Measurements from ENCODE around the gene DENND2A. TPM values are rescaled to one million over a fixed set of nuclear protein-coding genes. Genes with fewer than 3 reads are reported as not detected.

Gene DENND2A
- total RNA-seq, 1 experiment from 2014 or later: 7.3 TPM

GRCh38 chr7:140596519-140597427 is 43.8 kb downstream of the DENND2A start:
- no peak overlapping the region for H3K18ac ChIP-seq (ENCODE audit: insufficient read length, low read depth, low read length)
- no peaks in the 10 kb centered on the region for H3K27me3 Mint-ChIP-seq (ENCODE audit: low read depth)
- H3K56ac ChIP-seq (ENCODE audit: insufficient read length, low read depth, low read length): no peak overlapping the region
- H3K27me3 ChIP-seq (ENCODE audit: insufficient read depth, low read length): no peaks in the 10 kb centered on the region
- no peak for TF ChIP-seq CTCF (conservative IDR thresholded peaks at IDR 0.05)
- WGBS (ENCODE audit: extremely low coverage, insufficient read length, low lambda C conversion rate): no CpG with 5 or more reads among the region's 7 CpGs
- no peak overlapping the region for H2BK12ac ChIP-seq (ENCODE audit: insufficient read length, low read depth, low read length)
- no peaks in the 10 kb centered on the region for H3K79me1 ChIP-seq (ENCODE audit: insufficient read depth, low read depth, low read length, poor library complexity, severe bottlenecking)
- H3K9me3 Mint-ChIP-seq: no peaks in the 10 kb centered on the region
- H3K14ac ChIP-seq (ENCODE audit: insufficient read depth, low read length): no peak overlapping the region
- H3K79me2 ChIP-seq (ENCODE audit: insufficient read depth, low read length): no peaks in the 10 kb centered on the region
- H3K23ac ChIP-seq (ENCODE audit: insufficient read length, low read depth, low read length): no peak overlapping the region
- H3K27ac ChIP-seq (ENCODE audit: insufficient read length, low read depth, low read length): no peak overlapping the region
- no peak overlapping the region for H4K5ac ChIP-seq (ENCODE audit: insufficient read length, low read depth, low read length)
- no peak overlapping the region for H2BK20ac ChIP-seq (ENCODE audit: low read depth, low read length, poor library complexity, severe bottlenecking)
- H4K91ac ChIP-seq (ENCODE audit: insufficient read length, low read depth, low read length): no peak overlapping the region
- no peak overlapping the region for H3K4ac ChIP-seq (ENCODE audit: low read depth, low read length)
- H2BK5ac ChIP-seq (ENCODE audit: insufficient read length, low read length): no peak overlapping the region
- no peaks in the 10 kb centered on the region for H3K9me3 ChIP-seq (ENCODE audit: control insufficient read depth, low read depth, low read length)
- H4K8ac ChIP-seq (replicated peaks; ENCODE audit: insufficient read length, low read depth, low read length): no peak overlapping the region
- no peak overlapping the region for H2BK15ac ChIP-seq (ENCODE audit: low read depth, low read length)
- no peak overlapping the region for H2AFZ ChIP-seq (ENCODE audit: low read length)
- no peak overlapping the region for H3K9ac ChIP-seq (ENCODE audit: extremely low read depth, insufficient read length, low read length)
- DNase-seq: no peak
- no peaks in the 10 kb centered on the region for H3K4me1 ChIP-seq (ENCODE audit: insufficient read depth, low read length)
- no peaks in the 10 kb centered on the region for H3K23me2 ChIP-seq (ENCODE audit: insufficient read length, low read depth, low read length, poor library complexity, severe bottlenecking)
- H3K27ac Mint-ChIP-seq: peak overlapping the region in 1 of 3 experiments; percentile 50; a peak in 1 of 7 replicates
- no peak overlapping the region for H3K4me3 Mint-ChIP-seq
- no peaks in the 10 kb centered on the region for H4K20me1 ChIP-seq (ENCODE audit: control insufficient read depth, insufficient read depth, insufficient read length)
- H3T11ph ChIP-seq (ENCODE audit: low read length): no peak overlapping the region
- no peak overlapping the region for H2BK120ac ChIP-seq (ENCODE audit: low read depth, low read length, poor library complexity, severe bottlenecking)
- peaks cover 0 to 7% of the 10 kb centered on the region in 2 experiments; a peak in 1 of 4 replicates for H3K4me1 Mint-ChIP-seq
- no peak overlapping the region for H3K4me2 ChIP-seq (ENCODE audit: insufficient read depth, insufficient read length, low read length)
- no peak overlapping the region for H2AK5ac ChIP-seq (ENCODE audit: insufficient read length, low read length)
- H3K36me3 Mint-ChIP-seq (ENCODE audit: insufficient read depth in 1 of 3, low read depth in 3 of 3): peaks cover 0 to under 1% (median 0%) of the 10 kb centered on the region in 3 experiments; a peak in 3 of 7 replicates
